GM12892 (cell line): Measurements from ENCODE around the gene VPS9D1.

Experiments used
- POLR2A ChIP-seq: IDR thresholded peaks from 2 replicates; pipeline ENCODE4 v1.6.1; 2011; ENCODE audit warnings: low read depth, low read length, control low read depth
- POLR2AphosphoS5 ChIP-seq: IDR thresholded peaks from 2 replicates; pipeline ENCODE4 v1.6.1; 2011; ENCODE audit warnings: low read depth, low read length, control low read depth
- TAF1 ChIP-seq: IDR thresholded peaks from 2 replicates; pipeline ENCODE4 v1.6.1; 2011; ENCODE audit warnings: low read depth, mild to moderate bottlenecking, control low read depth, low read length, borderline replicate concordance

DNA sequence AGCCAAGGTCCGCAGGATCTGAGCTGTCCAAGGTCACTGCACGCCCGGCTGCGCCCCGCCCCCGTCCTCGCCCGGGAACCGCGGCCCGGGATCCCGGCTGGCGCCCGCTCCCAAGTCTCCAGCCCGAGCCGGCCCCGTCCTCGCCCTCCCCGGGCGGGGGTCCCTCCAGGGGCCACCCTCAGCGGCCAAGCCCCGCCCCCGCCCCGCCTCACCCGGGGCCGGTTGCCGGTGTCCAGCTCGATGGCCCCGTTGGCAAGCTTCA lies 216 bp downstream of the VPS9D1 start:
- TF ChIP-seq POLR2A (no peak), TAF1 (no peak), POLR2AphosphoS5 (no peak)
